H54 (cell line): Measurements from ENCODE around the gene KCNQ1.

ENCODE experiments used
- DNase-seq: peaks from one replicate; pipeline ENCODE4 v3.0.0; 2011; ENCODE audit warnings: low spot score, mixed read lengths; ENCODE audit not compliant: insufficient read length
- FAIRE-seq: peaks from 3 replicates; lab custom pipeline; 2011; peaks lifted over from hg19 to GRCh38; lab: Jason Lieb, UNC
- POLR2A ChIP-seq: IDR thresholded peaks from 2 replicates; pipeline ENCODE4 v1.6.1; 2011; ENCODE audit warnings: low read depth, mild to moderate bottlenecking, low read length

Gene KCNQ1

DNA sequence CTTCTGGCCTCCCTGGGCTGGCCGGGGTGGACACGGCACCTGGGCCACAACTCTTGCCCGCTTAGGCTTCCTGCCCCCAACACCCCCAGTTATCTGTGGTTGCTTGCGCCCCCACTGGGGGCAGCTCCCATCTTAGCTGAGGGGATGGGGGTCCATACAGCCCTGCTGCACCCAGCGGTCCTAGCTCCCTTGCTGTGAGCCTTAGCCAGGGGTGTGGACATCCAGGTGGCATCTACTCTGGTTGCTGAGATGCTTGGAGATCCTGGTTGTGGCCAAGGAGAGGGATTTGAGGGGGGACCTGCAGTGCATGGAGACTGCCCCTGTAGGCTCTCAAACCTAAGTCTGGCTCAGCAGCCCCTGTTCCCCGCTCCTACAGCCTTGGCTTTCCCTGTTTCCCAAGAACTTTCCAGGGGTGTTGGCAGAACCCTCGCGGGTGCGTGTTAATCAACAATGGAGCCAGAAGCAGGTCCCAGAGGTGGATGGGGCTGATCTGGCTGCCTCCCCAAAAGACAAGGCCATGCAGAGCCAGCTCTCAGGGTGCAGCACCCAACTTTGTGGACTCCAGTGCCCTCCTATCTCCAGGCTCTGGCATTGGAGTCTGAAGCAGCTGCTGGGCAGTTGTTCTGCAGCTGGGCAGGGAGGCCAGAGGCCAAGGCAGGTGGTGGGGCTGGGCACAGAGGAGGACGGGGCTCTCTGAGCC lies 3.3 kb downstream of the KCNQ1 start:
- FAIRE-seq (no peak), DNase-seq (no peak)
- no peak for TF ChIP-seq POLR2A

DNA sequence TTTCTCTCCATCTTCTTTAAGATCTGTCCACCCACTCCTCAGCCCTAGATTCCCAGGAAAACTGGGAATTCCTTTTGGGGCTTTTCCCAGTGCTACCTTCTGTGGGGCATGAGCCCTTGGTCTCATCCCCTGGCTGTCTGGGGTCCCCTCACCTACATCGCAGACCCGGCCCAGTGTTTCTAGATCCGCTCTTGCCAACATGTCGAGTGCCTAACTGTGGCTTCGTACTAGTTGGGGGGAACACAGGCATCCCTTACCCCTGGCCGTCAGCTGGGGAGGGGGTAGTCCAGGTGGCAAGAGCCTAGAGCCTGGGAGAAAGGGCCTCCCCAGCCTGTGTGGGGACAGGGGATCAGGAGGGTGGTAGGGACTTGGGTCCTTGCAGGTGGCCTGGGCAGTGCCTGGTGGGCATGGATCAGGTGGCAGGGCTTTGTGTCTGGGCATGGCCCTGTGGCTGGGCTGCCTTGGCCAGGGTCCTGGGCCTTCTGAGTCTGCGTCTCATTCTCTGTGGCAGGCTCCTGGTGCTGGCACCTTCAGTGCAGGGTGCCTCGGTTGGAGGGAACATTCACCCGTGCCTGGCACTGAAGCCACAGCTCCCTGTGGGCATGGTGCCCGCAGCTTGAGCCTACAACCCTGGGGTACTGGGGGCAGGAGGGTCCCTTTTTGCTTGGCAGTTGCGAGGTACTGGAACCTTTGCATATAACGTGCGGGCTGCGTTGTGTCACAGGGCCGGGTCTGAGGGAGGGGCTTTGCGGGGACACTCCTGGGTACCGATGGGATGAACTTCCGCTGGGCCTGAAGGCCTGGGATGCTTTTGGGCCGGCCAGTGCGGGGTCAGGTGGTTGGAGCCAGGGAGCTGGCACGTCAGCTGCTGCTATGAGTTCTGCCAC lies 4.1 kb downstream of the KCNQ1 start:
- no peak for DNase-seq
- no peak for TF ChIP-seq POLR2A
- FAIRE-seq = no peak

DNA sequence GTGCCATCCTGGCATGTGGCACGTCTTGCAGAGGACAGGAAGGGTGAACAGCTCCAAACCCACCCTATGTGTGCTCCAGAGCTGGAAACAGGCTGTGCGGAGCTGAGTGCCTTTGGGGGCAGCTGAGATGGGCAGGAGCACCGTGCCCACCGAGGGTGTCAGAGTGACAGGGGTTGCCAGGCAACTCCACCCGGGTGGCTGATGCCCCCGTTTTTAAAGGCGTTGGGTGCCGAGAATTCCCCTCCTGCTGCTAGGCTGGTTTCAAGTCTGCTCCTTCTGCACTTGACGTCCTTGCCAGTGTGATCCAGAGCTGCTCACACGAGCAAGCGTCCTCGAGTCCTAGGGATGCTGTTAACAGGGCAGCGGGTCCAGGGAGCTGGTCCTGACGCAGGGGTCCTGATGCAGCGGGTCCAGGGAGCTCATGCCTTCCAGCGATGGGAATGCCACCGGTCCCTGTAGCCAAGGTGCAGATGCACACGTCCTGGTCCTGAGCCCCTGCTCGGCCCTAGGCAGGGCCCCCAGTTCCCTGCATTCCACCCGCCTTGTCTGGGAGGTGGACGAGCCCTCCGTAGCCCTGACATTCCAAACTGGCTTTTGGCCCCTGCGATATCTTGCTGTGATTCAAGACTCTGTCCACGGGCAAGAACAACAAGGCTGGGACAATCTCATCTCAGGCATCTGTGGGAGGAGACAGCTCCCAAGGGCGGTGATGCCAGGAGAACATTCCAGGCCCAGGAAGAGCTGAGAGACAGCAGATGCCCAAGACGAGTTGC lies 4.9 kb downstream of the KCNQ1 start:
- FAIRE-seq = no peak
- TF ChIP-seq POLR2A = no peak
- DNase-seq = no peak

GRCh38 chr11:2450321-2451041 lies 5.7 kb downstream of the KCNQ1 start:
- FAIRE-seq (no peak), DNase-seq (no peak)
- TF ChIP-seq POLR2A = no peak

GRCh38 chr11:2451336-2451735 lies 6.5 kb downstream of the KCNQ1 start:
- no peak for DNase-seq

GRCh38 chr11:2451916-2452315 lies 7.1 kb downstream of the KCNQ1 start:
- FAIRE-seq = no peak

More at GRCh38 chr11:2451336-2451735, 6.5 kb downstream of the KCNQ1 start:
- no peak for TF ChIP-seq POLR2A
- no peak for FAIRE-seq

GRCh38 chr11:2452321-2453012 lies 7.7 kb downstream of the KCNQ1 start:
- TF ChIP-seq POLR2A = no peak
- DNase-seq = no peak
- no peak for FAIRE-seq

More at GRCh38 chr11:2451916-2452315, 7.1 kb downstream of the KCNQ1 start:
- no peak for DNase-seq
- TF ChIP-seq POLR2A = no peak

GRCh38 chr11:2453436-2453835 lies 8.6 kb downstream of the KCNQ1 start:
- no peak for DNase-seq
- no peak for FAIRE-seq
- TF ChIP-seq POLR2A = no peak

DNA sequence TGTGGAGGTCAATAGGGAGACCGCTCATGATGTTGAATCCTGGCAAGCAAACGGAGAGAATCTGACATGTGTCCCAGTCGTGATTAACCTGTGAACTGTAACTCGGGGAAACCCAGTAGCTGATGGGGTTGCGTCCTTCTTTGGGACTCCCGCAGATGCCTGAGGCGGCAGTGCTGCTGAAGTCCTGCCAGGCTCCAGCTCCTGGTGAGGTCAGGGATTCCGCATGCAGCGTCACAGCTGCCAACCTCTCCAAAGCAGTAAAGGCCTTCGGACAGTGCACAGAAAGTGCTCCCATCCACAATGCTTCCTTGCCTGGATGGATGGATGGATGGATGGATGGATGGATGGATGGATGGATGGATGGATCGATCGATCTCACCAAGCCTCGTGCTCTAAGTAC lies 13.5 kb downstream of the KCNQ1 start:
- no peak for TF ChIP-seq POLR2A
- no peak for DNase-seq
- no peak for FAIRE-seq

DNA sequence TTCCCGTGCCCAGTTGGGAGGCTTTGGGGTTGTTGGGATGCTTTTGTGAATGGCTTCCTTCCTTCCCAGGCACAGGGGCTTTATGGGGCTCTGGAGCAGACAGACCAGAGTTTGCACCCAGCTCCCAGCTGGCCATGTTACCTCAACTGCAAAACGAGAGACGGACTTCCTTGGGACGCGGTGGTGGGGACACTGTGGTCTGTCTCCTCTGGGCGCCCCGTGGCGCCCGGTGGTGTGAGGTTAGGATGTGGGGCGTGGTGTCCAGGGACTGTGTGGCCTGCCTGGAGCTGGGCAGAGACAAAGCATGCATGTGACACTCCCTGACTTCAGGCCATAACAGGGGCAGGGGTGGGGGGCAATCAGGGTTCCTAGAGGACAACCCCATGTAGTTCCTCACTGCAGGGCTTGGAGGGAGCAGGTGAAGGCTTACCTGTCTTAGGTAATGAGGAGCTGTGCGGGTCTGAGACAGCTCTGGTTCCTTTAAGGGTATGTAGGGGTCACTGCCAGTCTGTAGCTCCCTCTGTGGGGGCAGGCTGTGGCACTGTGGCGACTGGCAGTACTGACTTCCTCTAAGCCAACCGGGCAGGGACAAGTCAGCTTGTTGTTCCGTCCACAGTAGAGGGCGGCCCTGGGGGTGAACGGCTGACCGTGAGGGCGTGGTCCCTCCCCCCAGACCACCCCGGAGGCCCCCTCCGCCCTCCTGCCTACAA lies 14.4 kb downstream of the KCNQ1 start:
- FAIRE-seq = no peak
- TF ChIP-seq POLR2A = no peak
- DNase-seq = no peak

DNA sequence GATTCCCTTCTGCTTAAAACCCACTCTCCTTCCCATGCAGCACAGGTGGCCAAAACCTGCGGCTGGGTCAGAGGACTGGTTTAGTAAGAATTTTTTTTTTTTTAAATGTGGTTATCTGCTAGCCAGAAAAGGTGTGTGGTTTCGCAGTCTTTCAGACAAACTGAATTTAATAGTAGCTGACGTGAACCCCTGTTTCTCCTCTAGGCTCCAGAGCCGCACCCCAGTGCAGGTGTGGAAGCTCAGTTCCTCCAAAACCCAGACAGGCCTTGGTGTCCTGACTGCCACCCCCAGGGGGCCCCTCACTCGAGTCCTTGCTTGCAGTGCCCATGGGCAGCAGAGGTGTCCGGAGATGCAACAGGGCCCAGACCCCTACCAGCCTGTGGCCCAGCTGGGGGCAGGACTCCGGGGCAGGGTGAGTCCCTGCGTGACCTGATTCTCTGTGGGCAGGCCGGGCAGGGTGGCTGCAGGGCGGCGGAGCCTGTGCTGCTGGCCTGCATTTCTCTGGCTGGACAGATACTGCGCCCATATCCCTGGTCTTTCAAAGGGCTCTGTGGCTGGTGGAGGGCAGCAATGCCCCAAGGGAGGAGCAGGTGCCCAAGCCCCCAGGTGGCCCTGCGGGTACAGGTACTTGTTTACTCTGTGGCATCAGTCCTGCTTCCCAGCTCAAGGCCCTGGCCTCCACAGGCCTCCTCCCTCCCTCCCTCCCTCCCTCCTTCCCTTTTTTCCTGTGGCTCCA lies 15.2 kb downstream of the KCNQ1 start:
- TF ChIP-seq POLR2A = no peak
- DNase-seq (no peak), FAIRE-seq (no peak)
